Ovary (tissue), 9 donors: ENCODE data around the gene ZNF660. TPM values are rescaled to one million over a fixed set of nuclear protein-coding genes. Genes with fewer than 3 reads are reported as not detected.

ENCODE experiments used
- DNase-seq, 5 donors: peaks; one replicate each; pipeline ENCODE4 v3.0.0-alpha.2; 2019 to 2020
- H3K27ac ChIP-seq, 2 donors: fragments of 200-600 bp; one replicate each; pipeline versions ENCODE4 v1.5.1 to v1.8.0; 2019 to 2022
- H3K27me3 ChIP-seq: fragments of 200-600 bp; one replicate; pipeline ENCODE4 v1.8.0; 2022
- H3K36me3 ChIP-seq: fragments of 200-600 bp; sonication (generic); one replicate; pipeline ENCODE4 v1.5.1; 2019
- H3K4me1 ChIP-seq: one replicate; pipeline ENCODE4 v1.8.1; 2013; ENCODE audit warnings: mild to moderate bottlenecking, moderate library complexity; ENCODE audit not compliant: insufficient read depth
- H3K4me3 ChIP-seq: fragments of 200-600 bp; sonication (generic); one replicate; pipeline ENCODE4 v1.5.1; 2017
- H3K9me3 ChIP-seq, 2 donors: fragments of 200-600 bp in 1 of 2; sonication (generic) in 1 of 2; one replicate each; pipeline versions ENCODE4 v1.5.1 to v1.8.1; 2013 to 2019; ENCODE audit warnings: mild to moderate bottlenecking in 1 of 2, moderate library complexity in 1 of 2
- EP300 ChIP-seq: sonication (generic); formaldehyde crosslinking; IDR thresholded peaks from one replicate; pipeline ENCODE4 v1.6.1; 2017; ENCODE audit warnings: antibody characterized with exemption
- POLR2A ChIP-seq: fragments of 450-650 bp; IDR thresholded peaks from one replicate; pipeline ENCODE4 v1.6.1; 2017; ENCODE audit warnings: antibody characterized with exemption, mild to moderate bottlenecking, moderate library complexity
- WGBS, 3 donors: extraction: QIAGEN DNeasy Blood & Tissue Kit in 1 of 3; methylation state at CpG; one replicate each; pipeline versions ENCODE4 v1.1.5 to v1.1.7; 2013 to 2017; 5-methylcytosine and 5-hydroxymethylcytosine counted together
- intact Hi-C, 4 donors: fragments of 100-400 bp; cut with DNase I; formaldehyde crosslinking; loops; one replicate each; pipeline versions ENCODE4 v1.11.0 to v1.15.1; 2022 to 2023
- polyA plus RNA-seq, 2 donors: library from polyadenylated mRNA; stranded (reverse); fragments of 200-250 nt in 1 of 2; fragments of 350-450 nt in 1 of 2; fragmentation: Illumina TruSeq in 1 of 2; extraction: RNeasy Lipid Tissue Mini Kit (QIAGEN cat#74804) in 1 of 2; gene quantifications; one replicate each; pipeline ENCODE4 v1.2.3, GENCODE V29; 2013 to 2014
- total RNA-seq, 7 donors: library from RNA; depleted of rRNA in 2 of 7; stranded (reverse); fragments of >200 nt in 2 of 7; fragmentation: NEBNext Ultra II Directional in 3 of 7; extraction: Animal tissue kit (Norgen Biotek cat#: 25700) in 3 of 7; gene quantifications; one replicate each; pipeline versions ENCODE4 v1.1.0 to v1.2.4, GENCODE V29; 2016 to 2023
- TF ChIP-seq, protein P1 (sequence below), 3 donors: fragments of 450-650 bp in 2 of 3; fragments of 200-600 bp in 1 of 3; IDR thresholded peaks; one replicate each; pipeline versions ENCODE4 v1.5.1 to v1.8.0; 2016 to 2022; ENCODE audit warnings: antibody characterized with exemption in 3 of 3, mild to moderate bottlenecking in 1 of 3
- donor health status: DM: no; HTN: no; CAD: no; lungs with moderate emphysema.
- donor health status: DM: no; HTN: no; CAD: no.
- donor health status: Bipolar disorder and iron deficiency.
- donor health status: DM: yes; HTN: yes; CAD: no.
- donor health status: DM: no; HTN: no; CAD: no.
- donor health status: DM: yes; HTN: yes; CAD: no.

The ZNF660 gene
- total and polyA plus RNA-seq, 9 donors, result 4.5 to 18.4 (median 11.2) TPM

DNA sequence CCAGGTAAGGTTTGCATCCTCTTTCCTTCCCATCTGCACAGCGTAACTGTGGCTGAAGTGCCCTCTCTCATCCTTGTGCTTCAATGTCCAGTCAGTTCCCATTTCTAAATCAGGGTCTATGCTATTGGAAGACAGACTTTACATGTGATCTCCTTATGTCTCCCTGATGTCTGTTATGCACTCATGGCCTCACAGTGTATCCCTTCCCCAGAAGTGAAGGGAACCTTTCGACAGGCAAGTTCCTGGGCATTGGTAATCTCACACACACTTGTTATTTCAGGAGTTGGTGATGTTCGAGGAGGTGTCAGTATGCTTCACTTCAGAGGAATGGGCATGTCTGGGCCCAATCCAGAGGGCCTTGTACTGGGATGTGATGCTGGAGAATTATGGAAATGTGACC lies 47.4 kb downstream of the ZNF660 start:
- no peak for DNase-seq
- WGBS, 3 donors, result 95 to 98% (median 97%) methylated on average over 3 of the region's 3 CpGs
- TF ChIP-seq, protein P1, sequence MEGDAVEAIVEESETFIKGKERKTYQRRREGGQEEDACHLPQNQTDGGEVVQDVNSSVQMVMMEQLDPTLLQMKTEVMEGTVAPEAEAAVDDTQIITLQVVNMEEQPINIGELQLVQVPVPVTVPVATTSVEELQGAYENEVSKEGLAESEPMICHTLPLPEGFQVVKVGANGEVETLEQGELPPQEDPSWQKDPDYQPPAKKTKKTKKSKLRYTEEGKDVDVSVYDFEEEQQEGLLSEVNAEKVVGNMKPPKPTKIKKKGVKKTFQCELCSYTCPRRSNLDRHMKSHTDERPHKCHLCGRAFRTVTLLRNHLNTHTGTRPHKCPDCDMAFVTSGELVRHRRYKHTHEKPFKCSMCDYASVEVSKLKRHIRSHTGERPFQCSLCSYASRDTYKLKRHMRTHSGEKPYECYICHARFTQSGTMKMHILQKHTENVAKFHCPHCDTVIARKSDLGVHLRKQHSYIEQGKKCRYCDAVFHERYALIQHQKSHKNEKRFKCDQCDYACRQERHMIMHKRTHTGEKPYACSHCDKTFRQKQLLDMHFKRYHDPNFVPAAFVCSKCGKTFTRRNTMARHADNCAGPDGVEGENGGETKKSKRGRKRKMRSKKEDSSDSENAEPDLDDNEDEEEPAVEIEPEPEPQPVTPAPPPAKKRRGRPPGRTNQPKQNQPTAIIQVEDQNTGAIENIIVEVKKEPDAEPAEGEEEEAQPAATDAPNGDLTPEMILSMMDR (IDR thresholded peaks at IDR 0.05), result no peak
- TF ChIP-seq POLR2A (no peak), EP300 (no peak)
- H3K9me3 ChIP-seq, result peaks cover 0 to 9% of the 10 kb centered on the region in 2 donors
- H3K27ac ChIP-seq, result no peak overlapping the region
- intact Hi-C loops, result no loop called here
- H3K4me3 ChIP-seq, result no peak overlapping the region
- H3K4me1 ChIP-seq, result peaks cover 2% of the 10 kb centered on the region
- H3K36me3 ChIP-seq, result no peaks in the 10 kb centered on the region
- no peaks in the 10 kb centered on the region for H3K27me3 ChIP-seq

- WGBS, 3 donors, result 98% methylated on average over 4 of the region's 4 CpGs
- TF ChIP-seq, protein P1 (IDR thresholded peaks at IDR 0.05), result no peak
- TF ChIP-seq POLR2A (no peak), EP300 (no peak)
- Histone ChIP-seq H3K36me3 (peaks cover 4% of the 10 kb centered on the region), H3K4me3 (no peak overlapping the region), H3K27me3 (no peaks in the 10 kb centered on the region), H3K27ac (no peak overlapping the region), H3K4me1 (no peaks in the 10 kb centered on the region), H3K9me3 (peaks cover 12 to 37% of the 10 kb centered on the region in 2 donors)
- intact Hi-C loops, result no loop called here
- no peak for DNase-seq
Observed at GRCh38 chr3:44642337-44642736, 57.6 kb downstream of the ZNF660 start.

DNA sequence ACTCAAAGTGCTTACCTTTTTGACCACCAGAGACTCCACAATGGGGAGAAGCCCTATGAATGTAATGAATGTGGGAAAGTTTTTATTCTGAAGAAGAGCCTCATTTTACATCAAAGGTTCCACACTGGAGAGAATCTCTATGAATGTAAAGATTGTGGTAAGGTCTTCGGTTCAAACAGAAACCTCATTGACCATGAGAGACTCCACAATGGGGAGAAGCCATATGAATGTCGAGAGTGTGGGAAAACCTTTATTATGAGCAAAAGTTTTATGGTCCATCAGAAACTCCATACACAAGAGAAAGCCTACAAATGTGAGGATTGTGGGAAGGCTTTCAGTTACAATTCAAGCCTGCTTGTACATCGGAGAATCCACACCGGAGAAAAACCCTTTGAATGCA lies 58.3 kb downstream of the ZNF660 start:
- no peak for TF ChIP-seq POLR2A
- no peak for TF ChIP-seq EP300
- TF ChIP-seq, protein P1 (IDR thresholded peaks at IDR 0.05), result no peak
- Histone ChIP-seq H3K9me3 (peaks cover 12 to 36% of the 10 kb centered on the region in 2 donors), H3K4me1 (no peaks in the 10 kb centered on the region), H3K36me3 (peaks cover 4% of the 10 kb centered on the region), H3K27me3 (no peaks in the 10 kb centered on the region), H3K27ac (no peak overlapping the region), H3K4me3 (no peak overlapping the region)
- intact Hi-C loops, result no loop called here
- no peak for DNase-seq
- 98 to 99% (median 99%) methylated on average over 4 of the region's 4 CpGs for WGBS, 3 donors

DNA sequence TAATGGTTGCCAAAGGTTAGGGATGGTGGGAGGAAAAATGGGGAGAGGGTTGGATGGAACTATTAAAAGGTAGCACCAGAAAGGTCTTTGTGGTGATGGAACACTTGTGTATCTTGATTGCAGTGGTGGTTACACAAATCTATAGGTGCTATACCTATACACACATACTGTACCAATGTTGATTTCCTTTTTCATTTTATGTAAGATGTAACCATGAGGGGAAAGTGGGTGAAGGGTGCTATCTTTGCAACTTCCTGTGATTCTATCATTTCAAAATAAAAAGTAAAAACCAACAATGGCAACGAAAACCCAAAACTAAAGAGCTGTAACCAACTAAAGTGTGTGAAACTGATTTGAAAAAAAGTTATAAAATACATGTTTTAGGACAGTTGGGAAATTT lies 63.0 kb downstream of the ZNF660 start:
- Histone ChIP-seq H3K4me3 (no peak overlapping the region), H3K27me3 (no peaks in the 10 kb centered on the region), H3K36me3 (peaks cover under 1% of the 10 kb centered on the region), H3K9me3 (peaks cover 5 to 7% of the 10 kb centered on the region in 2 donors), H3K27ac (no peak overlapping the region), H3K4me1 (no peaks in the 10 kb centered on the region)
- TF ChIP-seq POLR2A, result no peak
- TF ChIP-seq, protein P1 (IDR thresholded peaks at IDR 0.05), result no peak
- no peak for TF ChIP-seq EP300
- WGBS, 3 donors, result 85 to 95% (median 92%) methylated on average over 1 of the region's 1 CpG
- intact Hi-C loops, result no loop called here
- no peak for DNase-seq
